T-helper 2 cell (primary cell): ENCODE measurements around the gene DNAJC5G.
"Not testable (repeated sequence)": the region's sequence is repeated elsewhere in the genome, so short reads cannot be mapped to it uniquely, and the experiment has no call there.

Experiments
- DNase-seq, 5 experiments: peaks; one replicate each; pipeline versions ENCODE4 v3.0.0 to v3.0.0-alpha.2; 2012 to 2022

The DNAJC5G gene

DNA sequence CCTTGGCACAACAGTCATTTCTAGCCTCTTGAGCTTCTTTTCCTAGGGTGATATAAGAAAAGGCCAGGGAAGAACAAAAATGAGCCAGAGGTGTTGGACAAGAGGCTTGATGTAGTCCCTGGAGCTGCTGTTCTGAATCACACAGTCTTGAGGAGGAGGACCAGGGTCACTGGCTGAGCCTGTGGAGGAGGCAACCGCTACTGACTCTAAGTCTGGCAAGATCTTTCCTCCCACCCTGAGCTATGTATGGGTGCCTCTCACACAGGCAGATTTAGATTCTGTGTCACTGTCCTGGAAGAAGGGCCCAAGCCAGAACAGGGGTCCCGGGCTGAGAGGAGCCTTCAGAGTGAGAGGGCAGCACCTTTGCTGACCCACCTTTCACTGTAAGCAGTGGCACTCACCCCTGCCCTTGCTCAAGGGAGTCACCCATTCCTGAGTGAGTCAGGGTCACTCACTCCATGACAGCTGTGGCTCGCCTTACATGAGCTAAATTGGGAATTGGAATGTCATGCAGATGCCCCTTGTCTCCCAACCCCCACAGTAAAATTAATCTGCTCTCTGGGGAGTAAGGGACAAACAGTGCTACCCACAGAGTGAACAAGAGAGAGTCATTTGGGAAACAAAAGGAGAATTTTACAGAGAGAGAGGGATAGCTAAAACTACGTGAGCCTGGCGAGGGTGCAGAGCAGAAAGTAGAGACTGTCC, 6.8 kb downstream of the DNAJC5G start, which contains the start of gene TRIM54:
Gene TRIM54, plus strand, starts transcription at position 575 of the 705 bp plus-strand sequence. CDS start 303 bp downstream, outside the sequence.
- no peak for DNase-seq

DNA sequence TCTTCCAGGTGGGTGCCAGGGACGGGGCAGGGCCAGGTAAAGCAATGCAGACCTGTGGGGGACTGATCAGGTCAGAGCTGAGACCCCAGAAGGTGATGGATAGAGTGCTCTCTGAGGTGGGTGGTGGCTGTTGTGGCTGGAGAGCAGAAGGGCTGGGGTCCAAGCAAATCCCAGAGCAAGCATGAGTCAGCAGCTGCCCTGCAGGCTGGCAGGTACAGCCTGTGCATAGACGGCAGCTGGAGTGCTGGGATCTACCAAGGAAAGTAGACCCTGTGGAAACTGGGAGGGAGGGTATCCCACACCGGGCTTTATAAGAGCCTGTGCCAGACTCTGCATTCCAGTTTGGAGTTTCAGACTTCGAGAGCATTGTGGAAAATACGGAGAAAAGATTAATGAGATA, 7.7 kb downstream of the DNAJC5G start:
- DNase-seq: no peak

- no peak for DNase-seq
Observed at GRCh38 chr2:27284996-27285395, 9.8 kb downstream of the DNAJC5G start.

DNA sequence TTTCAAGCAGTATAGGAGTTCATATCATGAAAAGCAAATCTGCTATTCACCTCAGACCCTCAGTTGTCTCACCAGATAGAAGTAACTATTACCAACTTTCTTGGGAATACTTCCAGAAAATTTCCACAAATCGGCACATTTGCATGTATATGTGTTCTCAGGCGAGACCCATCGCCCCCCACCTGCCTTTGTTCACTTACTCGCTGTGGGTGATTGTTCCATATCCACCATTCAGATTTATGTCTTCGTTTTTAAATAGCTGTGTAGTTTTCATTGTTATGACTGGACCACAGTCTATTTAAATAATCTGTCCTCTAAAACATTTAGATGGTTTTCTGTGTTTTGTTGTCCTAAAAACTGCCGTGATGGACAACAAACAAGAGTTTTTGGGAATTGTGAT, 10.2 kb downstream of the DNAJC5G start:
- no peak for DNase-seq

- DNase-seq: no peak
Observed at GRCh38 chr2:27288610-27289009, 13.4 kb downstream of the DNAJC5G start.

- DNase-seq: no peak
Observed at GRCh38 chr2:27290549-27290948, 15.3 kb downstream of the DNAJC5G start.

GRCh38 chr2:27291865-27292264, 16.6 kb downstream of the DNAJC5G start:
- no peak for DNase-seq

GRCh38 chr2:27294928-27295327, 19.7 kb downstream of the DNAJC5G start:
- no peak for DNase-seq

- DNase-seq: no peak
Observed at GRCh38 chr2:27296481-27296880, 21.2 kb downstream of the DNAJC5G start.

DNA sequence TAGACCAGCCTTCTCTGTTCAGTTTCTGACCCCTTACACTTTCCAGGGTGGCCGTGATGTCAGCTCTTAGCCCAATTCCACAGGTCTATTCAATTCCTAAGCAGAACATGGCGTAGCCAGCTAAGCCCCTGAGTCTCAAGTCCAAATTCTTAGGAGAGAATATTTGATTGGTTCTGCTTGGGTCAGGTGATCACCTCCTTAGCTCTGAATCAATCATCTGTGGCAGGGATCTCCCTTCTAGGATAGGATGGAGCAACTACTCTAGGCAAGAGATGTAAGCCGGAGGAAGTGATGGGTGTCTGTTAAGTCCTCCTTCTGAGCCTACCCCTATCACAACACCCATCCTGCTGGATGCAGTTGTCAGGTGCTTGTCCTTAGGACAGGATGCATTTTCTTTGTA, 22.0 kb downstream of the DNAJC5G start:
- no peak for DNase-seq

- no peak for DNase-seq
Observed at GRCh38 chr2:27298391-27299080, 23.3 kb downstream of the DNAJC5G start.

GRCh38 chr2:27300606-27301005, 25.4 kb downstream of the DNAJC5G start:
- DNase-seq: not testable (repeated sequence)

GRCh38 chr2:27303093-27304025, 28.1 kb downstream of the DNAJC5G start:
- peak in 3 of 5 experiments; percentile 22 to 69 (median 39) for DNase-seq

DNA sequence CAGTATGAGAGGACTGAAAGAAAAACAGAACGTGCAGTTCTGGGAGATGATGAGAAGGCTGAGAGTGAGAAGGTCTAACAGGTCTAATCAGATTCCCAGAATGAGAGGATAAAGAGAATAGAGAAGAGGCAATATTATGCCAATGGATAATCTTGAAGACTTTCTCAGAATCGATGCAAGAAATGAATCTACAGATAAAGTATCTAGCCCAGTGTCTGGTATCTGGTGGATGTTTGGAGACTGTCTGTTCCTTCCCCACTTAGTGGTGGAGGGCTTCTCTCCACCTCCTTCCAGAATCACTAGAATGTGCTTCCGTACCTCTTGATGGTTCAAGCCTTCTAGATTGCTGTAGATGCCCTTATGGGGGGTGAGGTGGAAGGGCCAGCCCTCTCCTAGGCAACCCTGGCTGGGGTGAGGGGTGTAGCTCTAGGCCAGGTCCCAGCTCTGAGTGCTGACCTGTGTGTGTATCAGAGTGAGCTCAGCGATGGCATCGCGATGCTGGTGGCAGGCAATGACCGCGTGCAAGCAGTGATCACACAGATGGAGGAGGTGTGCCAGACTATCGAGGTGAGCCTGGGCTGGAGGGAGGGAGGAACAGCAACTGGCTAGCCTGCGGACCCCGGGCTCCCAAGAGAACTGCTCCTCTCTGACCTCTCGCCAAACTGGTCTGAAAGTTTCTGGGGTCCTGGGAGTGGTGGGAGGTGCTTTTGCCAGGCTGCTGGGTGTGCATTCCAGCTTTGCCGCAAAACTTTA, 29.4 kb downstream of the DNAJC5G start:
- DNase-seq: no peak

DNA sequence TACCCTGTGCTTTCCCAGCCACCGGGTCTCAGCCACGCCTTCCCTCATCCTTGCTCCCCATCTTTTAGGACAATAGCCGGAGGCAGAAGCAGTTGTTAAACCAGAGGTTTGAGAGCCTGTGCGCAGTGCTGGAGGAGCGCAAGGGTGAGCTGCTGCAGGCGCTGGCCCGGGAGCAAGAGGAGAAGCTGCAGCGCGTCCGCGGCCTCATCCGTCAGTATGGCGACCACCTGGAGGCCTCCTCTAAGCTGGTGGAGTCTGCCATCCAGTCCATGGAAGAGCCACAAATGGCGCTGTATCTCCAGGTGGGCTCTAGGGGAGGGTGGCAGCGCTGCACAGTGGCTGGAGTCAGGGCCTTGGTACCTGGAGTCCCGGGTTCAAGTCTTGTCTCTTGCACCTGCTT, 30.3 kb downstream of the DNAJC5G start:
- no peak for DNase-seq

DNA sequence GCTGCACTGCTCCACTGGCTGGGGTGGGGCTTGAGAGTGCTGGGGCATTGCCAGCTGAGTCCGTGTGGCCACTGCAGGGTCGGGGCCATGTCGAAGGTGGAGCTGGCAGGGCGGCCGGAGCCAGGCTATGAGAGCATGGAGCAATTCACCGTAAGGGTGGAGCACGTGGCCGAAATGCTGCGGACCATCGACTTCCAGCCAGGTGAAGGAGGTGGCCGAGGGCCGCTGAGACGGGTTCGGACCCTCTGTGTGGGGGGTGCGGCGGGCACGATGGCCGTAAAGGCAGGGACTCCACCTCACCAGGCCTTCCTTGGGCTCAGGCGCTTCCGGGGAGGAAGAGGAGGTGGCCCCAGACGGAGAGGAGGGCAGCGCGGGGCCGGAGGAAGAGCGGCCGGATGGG, 30.9 kb downstream of the DNAJC5G start:
- no peak for DNase-seq

GRCh38 chr2:27306573-27307286, 31.5 kb downstream of the DNAJC5G start:
- peak in 2 of 5 experiments; percentile 19 to 33 for DNase-seq

DNA sequence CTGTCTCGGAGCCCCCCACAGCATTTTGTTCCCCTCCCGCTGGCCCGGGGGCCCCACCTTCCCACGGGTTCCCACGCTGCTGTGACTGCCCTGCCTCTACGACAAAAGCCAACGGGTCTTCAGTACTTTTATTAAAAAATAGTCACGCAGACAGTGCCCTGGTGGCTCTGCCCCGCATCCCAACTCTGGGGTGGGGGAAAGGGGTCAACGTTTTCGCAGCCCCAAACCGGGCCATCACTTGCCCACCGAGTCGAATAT, 32.0 kb downstream of the DNAJC5G start:
- no peak for DNase-seq

DNA sequence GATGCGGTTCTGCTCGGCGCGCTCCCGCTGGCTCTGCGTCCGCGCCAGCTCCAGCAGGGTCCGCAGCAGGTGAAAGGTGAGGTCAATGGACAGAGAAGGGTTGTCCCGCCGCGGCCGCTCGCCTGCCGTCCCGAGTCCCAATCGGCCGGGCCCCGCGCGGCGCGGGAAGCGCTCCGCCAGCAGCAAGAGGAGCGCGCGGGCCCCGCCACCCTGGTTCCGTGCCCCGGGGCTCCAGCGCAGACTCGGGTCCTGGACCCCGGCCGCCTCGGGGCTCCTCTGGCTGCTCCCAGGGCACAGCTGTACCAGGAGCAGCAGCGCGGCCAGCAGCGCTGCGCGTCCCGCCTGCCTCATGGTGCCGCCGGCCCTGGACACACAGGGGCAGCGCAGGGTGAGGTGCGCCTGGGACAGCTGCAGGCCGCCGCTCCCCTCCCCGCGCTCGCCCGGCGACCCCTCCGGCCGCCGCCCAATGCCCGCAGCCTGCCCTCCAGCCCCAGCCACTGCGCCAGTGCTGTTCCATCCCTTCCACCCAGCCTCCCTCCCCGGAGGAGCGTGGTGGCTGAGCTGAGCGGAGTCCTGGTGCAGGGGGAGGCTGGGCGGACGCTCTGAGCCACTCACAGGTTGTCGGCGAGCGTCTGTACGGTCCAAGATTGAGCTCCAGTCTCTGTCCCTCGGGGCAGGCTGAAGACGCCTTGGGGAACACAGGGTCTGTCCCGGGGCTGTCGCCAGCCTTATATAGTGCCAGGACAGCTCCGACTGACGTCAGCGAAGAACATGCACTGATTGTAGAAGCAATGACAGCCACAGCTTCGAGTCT, 32.5 kb downstream of the DNAJC5G start:
- no peak for DNase-seq

DNA sequence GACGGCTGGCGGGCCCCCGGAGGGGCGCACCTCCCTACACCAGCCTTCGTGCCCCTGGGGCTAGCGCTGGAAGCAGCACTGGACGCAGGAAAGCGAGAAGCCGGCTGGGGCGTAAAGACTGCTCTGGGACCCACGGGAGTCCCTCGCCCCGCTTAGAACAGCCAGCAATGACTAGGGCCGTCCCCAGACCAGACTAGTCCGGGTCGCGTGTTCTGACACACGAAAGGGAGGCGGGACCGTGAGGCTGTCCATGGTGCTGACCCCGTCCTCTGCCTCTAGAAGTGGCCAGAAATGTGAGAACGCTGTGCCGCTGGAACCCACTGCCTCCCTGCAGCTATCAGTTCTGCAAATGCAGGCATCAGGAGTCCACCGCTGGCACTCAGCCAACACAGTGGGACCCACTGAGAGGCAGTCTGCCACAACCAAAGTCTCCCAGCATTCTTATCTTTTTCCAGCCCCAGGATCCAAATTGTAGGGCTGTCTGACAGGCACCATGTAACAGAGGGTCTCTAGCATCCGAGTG, 33.2 kb downstream of the DNAJC5G start, which contains the start of gene UCN:
Gene UCN, minus strand, starts transcription at position 87 of the 523 bp plus-strand sequence. CDS start 550 bp downstream, outside the sequence.
- DNase-seq: no peak

- no peak for DNase-seq
Observed at GRCh38 chr2:27309651-27310050, 34.4 kb downstream of the DNAJC5G start.
